GM12801 (cell line): Measurements from ENCODE around the gene FGF22.

Source experiments
- TF ChIP-seq, protein P1 (sequence below): IDR thresholded peaks from one replicate; pipeline ENCODE4 v1.5.1; 2011; ENCODE audit warnings: control low read depth; ENCODE audit not compliant: insufficient read length; ENCODE audit errors: extremely low read depth

FGF22 gene

DNA sequence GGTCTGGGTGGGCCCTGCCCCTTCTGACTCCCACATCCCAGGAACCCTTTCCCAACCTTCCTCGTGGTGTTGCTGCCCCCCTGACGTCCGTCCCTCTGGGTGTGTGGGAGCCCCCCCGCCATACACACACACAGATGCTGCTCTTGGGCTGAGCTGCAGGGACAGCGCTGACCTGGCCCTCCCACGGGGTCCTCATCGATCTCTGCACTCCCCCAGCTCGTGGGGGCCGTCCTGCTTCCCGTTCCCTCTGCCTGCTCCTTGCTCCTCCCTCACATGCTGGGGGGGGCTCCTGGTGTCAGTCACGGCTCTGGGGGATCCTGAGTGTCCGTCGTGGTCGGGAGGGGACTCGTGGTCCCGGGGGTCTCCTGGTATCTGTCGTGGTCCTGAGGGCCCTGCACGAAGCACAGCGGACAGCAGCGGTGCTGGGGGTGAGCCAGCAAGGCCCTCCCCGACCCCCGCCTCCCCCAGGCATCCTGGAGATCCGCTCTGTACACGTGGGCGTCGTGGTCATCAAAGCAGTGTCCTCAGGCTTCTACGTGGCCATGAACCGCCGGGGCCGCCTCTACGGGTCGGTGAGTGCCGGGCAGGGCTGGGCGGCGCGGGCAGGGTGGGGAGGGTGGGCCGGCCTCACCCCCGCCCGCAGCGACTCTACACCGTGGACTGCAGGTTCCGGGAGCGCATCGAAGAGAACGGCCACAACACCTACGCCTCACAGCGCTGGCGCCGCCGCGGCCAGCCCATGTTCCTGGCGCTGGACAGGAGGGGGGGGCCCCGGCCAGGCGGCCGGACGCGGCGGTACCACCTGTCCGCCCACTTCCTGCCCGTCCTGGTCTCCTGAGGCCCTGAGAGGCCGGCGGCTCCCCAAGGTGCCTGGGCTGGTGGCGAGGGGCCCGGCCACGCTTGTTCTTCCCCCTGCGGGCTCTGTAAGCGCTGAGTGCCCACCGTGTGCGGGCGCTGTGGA is 3.4 kb downstream of the FGF22 start:
- TF ChIP-seq, protein P1, sequence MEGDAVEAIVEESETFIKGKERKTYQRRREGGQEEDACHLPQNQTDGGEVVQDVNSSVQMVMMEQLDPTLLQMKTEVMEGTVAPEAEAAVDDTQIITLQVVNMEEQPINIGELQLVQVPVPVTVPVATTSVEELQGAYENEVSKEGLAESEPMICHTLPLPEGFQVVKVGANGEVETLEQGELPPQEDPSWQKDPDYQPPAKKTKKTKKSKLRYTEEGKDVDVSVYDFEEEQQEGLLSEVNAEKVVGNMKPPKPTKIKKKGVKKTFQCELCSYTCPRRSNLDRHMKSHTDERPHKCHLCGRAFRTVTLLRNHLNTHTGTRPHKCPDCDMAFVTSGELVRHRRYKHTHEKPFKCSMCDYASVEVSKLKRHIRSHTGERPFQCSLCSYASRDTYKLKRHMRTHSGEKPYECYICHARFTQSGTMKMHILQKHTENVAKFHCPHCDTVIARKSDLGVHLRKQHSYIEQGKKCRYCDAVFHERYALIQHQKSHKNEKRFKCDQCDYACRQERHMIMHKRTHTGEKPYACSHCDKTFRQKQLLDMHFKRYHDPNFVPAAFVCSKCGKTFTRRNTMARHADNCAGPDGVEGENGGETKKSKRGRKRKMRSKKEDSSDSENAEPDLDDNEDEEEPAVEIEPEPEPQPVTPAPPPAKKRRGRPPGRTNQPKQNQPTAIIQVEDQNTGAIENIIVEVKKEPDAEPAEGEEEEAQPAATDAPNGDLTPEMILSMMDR = no peak

DNA sequence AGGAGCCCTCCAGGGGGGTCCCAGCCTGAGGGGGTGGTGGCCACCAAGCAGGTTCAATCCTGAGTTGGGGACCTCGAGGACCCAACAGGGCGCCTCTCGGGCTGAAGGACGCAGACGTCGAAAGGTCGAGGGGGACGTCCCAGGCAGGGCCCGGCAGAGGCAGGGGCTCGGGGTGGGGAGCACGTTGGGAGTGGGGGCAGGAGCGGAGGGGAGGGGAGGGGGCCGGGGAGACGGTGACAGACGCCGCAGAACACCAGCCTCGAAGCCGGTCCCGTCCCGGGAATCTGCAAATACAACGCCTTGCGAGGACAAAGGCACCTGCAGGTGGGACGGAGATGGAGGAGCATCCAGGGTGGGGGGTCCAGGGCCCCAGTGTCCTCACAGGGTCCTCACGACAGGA is 4.1 kb downstream of the FGF22 start:
- TF ChIP-seq, protein P1 = no peak

DNA sequence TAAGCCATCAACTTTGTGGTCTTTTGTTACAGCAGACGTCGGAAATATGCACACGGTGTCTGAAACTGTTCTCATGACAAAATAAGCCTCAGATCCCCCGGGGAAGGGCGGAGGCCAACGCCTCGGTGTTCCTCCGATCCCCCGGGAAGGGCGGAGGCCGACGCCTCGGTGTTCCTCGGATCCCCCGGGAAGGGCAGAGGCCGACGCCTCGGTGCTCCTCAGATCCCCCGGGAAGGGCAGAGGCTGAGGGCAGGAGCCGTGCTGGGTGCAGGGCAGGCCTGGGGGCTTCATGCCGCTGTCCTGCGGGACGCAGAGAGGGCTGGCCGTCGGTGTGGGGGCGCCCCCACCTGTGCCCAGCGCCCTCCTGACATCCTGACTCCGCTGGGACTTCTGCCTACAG is 4.7 kb downstream of the FGF22 start:
- TF ChIP-seq, protein P1 = no peak

DNA sequence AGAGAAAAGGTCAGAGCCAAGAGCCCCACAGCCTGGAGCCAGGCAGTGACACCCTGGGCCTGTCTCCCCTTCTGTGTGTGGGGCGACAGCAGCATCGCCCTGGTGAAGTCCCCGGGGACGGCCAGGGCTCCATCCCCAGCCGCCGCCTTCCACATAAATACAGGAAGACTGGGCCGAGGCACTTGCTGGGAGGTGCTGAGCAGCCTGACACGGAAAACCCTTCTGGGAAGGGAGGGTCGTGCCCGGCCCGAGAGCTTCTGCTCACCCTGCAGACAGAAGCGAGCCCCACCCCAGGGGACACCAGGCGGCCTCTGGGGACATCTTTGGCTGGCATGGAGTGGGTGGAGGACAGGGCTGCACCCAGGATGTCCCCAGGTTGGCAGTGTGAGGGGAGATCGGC is 5.1 kb downstream of the FGF22 start:
- TF ChIP-seq, protein P1 = no peak

DNA sequence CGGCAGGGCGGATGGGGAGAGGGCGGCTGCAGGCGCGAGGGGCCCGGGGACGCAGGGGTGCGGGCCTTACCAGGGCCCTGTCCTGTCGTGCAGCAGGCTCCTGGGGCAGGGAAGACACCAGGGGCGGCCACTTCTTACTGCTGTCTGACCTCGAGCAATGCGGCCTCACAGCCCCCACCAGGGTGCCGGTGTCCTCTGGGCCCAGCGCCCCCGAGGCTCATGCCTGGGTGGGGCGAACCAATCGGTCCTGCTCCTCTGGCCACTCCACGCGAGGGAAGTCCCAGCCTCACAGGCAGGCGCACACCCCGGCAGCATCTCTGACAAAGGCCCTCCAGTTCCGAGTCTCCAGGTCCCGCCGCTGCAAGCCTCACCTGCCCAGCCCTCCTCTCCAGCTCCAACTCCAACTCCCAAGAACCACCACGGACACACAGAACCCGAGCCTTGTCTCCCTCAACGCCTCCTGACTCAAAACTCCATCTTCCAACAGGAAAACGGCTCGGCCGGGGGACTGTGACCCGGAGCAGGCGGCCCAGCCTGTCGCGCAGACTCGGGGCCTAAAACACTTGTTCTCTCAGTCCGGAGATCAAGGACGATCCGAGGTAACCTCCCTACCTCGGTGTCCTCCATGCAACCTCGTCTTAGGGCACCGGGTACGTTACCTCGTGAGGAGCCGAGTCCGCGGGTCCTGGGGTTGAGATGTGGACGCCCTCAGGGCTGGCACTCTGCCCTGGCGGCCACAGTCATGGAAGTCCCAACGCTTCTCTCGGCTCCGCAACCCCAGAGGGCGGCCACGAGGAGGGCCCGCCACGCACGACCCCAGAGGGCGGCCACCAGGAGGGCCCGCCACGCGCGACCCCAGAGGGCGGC is 6.5 kb downstream of the FGF22 start:
- TF ChIP-seq, protein P1 = no peak

DNA sequence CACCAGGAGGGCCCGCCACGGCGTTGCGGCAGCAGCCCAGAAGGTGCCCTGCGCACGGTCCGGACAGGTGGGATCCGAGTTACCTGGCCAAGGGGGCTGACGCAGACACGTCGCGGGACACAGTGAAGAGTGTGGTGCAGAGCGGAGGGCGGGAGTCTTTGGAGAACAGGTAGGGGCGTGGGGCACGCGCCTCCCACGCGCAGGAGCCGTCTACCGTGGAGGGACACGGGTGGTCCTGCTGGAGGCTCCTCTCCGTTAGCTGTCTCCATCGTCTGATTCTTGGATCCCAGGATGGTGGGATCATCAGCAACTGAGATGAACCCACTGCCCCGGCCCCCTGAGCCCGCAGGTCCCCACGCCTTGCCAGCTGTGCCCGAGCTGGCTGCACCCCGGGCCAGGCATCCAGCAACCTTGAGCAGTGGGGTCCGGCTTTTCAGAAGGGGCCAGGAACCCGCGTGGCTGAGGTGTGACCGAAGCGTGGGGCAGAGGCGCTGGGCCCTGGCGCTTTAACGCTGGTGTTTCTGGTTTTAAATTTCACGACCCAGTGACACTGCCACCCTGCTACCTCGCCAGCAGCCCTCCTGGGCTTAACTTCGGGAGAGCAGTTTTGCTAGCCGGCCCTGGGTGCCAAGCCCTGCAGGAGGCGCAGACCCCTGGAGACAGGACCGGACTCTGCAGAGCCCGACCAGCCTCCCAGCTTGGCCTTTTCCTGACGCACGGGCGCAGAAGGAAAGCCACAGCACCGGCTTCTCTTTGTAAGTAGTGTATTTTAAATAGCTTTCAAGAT is 7.3 kb downstream of the FGF22 start:
- TF ChIP-seq, protein P1 = no peak
